Neutrophil (primary cell): Measurements from ENCODE around the gene NISCH.

Experiments
- H3K27ac ChIP-seq: fragments of 200-600 bp; sonication (generic); 2 replicates; pipeline ENCODE4 v1.5.1; 2016; ENCODE audit warnings: mild to moderate bottlenecking, moderate library complexity
- H3K27me3 ChIP-seq: fragments of 200-600 bp; sonication (generic); 2 replicates; pipeline ENCODE4 v1.6.0; 2016; ENCODE audit warnings: mild to moderate bottlenecking
- H3K36me3 ChIP-seq: fragments of 200-600 bp; sonication (generic); 2 replicates; pipeline ENCODE4 v1.5.1; 2017
- H3K4me1 ChIP-seq, 2 experiments: fragments of 200-600 bp in 1 of 2; sonication (generic) in 1 of 2; 1 replicate in 1 of 2; 2 replicates in 1 of 2; pipeline versions ENCODE4 v1.5.1 to v1.6.1; 2013 to 2016; ENCODE audit warnings: low read depth in 1 of 2, low read length in 1 of 2, mild to moderate bottlenecking in 1 of 2, moderate library complexity in 1 of 2; ENCODE audit not compliant: control insufficient read depth in 1 of 2, insufficient read depth in 1 of 2
- H3K4me3 ChIP-seq, 2 experiments: fragments of 200-600 bp in 1 of 2; sonication (generic) in 1 of 2; 1 replicate in 1 of 2; 2 replicates in 1 of 2; pipeline ENCODE4 v1.5.1; 2013 to 2016; ENCODE audit warnings: low read depth in 1 of 2, low read length in 1 of 2, mild to moderate bottlenecking in 1 of 2, moderate library complexity in 1 of 2
- H3K9me3 ChIP-seq: fragments of 200-600 bp; sonication (generic); 2 replicates; pipeline ENCODE4 v1.5.1; 2016
- TF ChIP-seq, protein P1 (sequence below): fragments of 200-600 bp; sonication (generic); IDR thresholded peaks from 2 replicates; pipeline ENCODE4 v1.5.1; 2016; ENCODE audit warnings: antibody characterized with exemption

Gene NISCH

DNA sequence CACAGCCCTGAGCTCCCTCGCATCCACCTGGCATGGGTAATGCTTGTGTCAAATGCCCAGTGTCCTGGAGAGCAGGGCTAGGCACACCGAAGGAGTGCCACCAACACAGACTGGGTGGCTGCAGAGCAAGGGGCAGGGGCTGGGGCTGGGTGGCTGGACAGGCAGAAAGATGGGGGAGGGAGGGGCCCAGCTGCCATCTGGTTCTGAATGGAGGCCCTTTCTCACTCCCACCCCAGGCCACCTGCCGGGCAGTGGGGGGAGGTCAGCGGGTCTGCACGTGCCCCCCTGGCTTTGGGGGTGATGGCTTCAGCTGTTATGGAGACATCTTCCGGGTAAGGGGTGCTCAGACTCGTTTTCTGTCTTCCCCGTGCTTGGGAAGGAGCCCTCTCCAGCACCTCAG lies 56.7 kb downstream of the NISCH start:
- no peaks in the 10 kb centered on the region for H3K9me3 ChIP-seq
- no peaks in the 10 kb centered on the region for H3K36me3 ChIP-seq
- H3K27me3 ChIP-seq: peaks cover 17% of the 10 kb centered on the region
- TF ChIP-seq, protein P1, sequence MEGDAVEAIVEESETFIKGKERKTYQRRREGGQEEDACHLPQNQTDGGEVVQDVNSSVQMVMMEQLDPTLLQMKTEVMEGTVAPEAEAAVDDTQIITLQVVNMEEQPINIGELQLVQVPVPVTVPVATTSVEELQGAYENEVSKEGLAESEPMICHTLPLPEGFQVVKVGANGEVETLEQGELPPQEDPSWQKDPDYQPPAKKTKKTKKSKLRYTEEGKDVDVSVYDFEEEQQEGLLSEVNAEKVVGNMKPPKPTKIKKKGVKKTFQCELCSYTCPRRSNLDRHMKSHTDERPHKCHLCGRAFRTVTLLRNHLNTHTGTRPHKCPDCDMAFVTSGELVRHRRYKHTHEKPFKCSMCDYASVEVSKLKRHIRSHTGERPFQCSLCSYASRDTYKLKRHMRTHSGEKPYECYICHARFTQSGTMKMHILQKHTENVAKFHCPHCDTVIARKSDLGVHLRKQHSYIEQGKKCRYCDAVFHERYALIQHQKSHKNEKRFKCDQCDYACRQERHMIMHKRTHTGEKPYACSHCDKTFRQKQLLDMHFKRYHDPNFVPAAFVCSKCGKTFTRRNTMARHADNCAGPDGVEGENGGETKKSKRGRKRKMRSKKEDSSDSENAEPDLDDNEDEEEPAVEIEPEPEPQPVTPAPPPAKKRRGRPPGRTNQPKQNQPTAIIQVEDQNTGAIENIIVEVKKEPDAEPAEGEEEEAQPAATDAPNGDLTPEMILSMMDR: no peak
- no peaks in the 10 kb centered on the region for H3K4me1 ChIP-seq
- H3K27ac ChIP-seq: no peak overlapping the region
- no peak overlapping the region for H3K4me3 ChIP-seq

DNA sequence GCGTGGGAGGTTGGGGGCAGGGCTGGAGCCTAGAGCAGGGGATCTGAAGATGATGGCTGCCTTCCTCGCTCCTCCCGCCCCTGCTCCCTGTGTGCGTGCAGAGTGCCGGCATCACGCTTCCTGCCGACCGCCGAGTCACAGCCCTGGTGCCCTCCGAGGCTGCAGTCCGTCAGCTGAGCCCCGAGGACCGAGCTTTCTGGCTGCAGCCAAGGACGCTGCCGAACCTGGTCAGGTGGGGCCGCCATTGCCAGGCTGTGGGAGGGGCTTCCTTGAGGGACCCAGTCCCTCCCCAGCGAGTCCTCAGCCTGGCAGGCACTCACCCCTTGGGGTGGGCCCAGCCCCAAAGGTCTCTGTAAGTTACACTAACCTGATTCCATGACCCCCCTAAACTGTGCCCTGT lies 57.3 kb downstream of the NISCH start:
- no peaks in the 10 kb centered on the region for H3K4me1 ChIP-seq
- TF ChIP-seq, protein P1: no peak
- peaks cover 17% of the 10 kb centered on the region for H3K27me3 ChIP-seq
- no peaks in the 10 kb centered on the region for H3K9me3 ChIP-seq
- H3K4me3 ChIP-seq: no peak overlapping the region
- H3K27ac ChIP-seq: no peak overlapping the region
- no peaks in the 10 kb centered on the region for H3K36me3 ChIP-seq

DNA sequence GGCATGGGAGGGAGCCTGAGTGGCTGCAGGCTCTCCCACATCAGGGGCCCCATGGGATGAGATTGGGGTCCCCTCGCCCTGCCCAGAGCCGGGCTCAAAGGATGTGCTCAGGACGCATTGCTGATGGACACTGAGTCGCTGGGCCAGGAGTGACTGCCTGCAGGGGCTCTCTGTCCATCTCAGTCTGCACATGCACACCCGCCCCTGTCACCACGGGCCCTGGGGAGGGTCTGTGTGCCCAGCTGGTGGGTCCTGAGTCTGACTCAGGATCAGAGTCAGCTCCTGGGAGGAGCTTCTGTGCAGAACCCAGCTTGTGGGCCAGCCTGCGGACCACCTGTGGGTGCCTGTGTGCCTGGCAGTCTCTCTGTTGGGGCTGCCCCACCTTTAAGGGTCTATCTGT lies 57.9 kb downstream of the NISCH start:
- H3K36me3 ChIP-seq: no peaks in the 10 kb centered on the region

DNA sequence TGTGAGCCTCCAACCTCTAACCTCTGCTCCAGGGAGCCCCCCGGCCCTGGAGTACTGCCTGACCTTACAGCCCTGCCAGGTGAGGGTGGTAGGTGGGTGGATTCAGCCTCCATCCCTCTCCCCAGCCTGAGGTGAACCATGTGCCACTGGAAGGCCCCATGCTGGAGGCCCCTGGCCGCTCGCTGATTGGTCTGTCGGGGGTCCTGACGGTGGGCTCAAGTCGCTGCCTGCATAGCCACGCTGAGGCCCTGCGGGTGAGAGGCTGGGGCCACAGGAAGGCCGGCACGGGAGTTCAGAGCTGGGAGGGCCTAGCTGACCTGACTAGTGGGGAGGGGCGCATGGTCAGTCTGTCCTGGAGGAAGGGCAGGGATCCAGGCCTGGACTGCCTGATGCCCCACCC lies 59.2 kb downstream of the NISCH start:
- Histone ChIP-seq H3K27ac (no peak overlapping the region), H3K27me3 (peaks cover 17% of the 10 kb centered on the region), H3K36me3 (no peaks in the 10 kb centered on the region), H3K4me1 (no peaks in the 10 kb centered on the region), H3K9me3 (no peaks in the 10 kb centered on the region), H3K4me3 (no peak overlapping the region)
- TF ChIP-seq, protein P1: no peak

More for the DNA sequence above, 57.9 kb downstream of the NISCH start:
- H3K27me3 ChIP-seq: peaks cover 17% of the 10 kb centered on the region
- H3K4me3 ChIP-seq: no peak overlapping the region
- no peak overlapping the region for H3K27ac ChIP-seq
- H3K4me1 ChIP-seq: no peaks in the 10 kb centered on the region
- no peaks in the 10 kb centered on the region for H3K9me3 ChIP-seq
- TF ChIP-seq, protein P1: no peak

DNA sequence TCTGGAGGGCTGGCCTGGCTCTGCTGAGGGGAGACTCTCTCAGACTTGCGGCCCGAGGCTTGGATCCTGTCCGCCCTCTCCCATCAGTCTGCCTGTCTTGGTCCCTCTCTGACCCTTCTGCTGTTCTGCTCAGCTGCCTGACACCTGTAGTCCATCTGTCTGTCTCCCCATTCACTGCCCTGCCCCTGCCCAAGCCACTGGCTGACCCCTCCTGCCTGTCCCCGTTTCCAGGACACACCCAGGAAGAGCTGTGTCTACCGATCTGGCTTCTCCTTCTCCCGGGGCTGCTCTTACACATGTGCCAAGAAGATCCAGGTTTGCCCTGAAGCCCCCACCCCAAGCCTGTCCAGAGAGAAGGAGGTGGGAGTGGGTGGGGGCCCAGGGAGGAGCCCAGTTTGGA lies 59.8 kb downstream of the NISCH start:
- Histone ChIP-seq H3K4me1 (no peaks in the 10 kb centered on the region), H3K36me3 (no peaks in the 10 kb centered on the region), H3K4me3 (no peak overlapping the region), H3K27ac (no peak overlapping the region), H3K9me3 (no peaks in the 10 kb centered on the region), H3K27me3 (peaks cover 17% of the 10 kb centered on the region)
- TF ChIP-seq, protein P1: no peak
